Astrocyte of the cerebellum (primary cell): ENCODE measurements around the gene RNF19B.

Experiments
- DNase-seq: peaks from one replicate; pipeline ENCODE4 v3.0.0-alpha.2; 2011; ENCODE audit warnings: low read depth
- H3K4me3 ChIP-seq: 2 replicates; pipeline ENCODE4 v1.5.1; 2011; ENCODE audit warnings: mild to moderate bottlenecking, low read depth, low read length, moderate library complexity
- CTCF ChIP-seq: IDR thresholded peaks from 2 replicates; pipeline ENCODE4 v1.5.1; 2012; ENCODE audit warnings: low read length, low read depth, moderate library complexity, mild to moderate bottlenecking; ENCODE audit errors: missing control alignments
- in situ Hi-C: cut with HindIII; loops from 2 replicates; pipeline ENCODE4 v1.10.0; 2017; ENCODE audit warnings: low sequenced_read_pairs

Gene RNF19B

DNA sequence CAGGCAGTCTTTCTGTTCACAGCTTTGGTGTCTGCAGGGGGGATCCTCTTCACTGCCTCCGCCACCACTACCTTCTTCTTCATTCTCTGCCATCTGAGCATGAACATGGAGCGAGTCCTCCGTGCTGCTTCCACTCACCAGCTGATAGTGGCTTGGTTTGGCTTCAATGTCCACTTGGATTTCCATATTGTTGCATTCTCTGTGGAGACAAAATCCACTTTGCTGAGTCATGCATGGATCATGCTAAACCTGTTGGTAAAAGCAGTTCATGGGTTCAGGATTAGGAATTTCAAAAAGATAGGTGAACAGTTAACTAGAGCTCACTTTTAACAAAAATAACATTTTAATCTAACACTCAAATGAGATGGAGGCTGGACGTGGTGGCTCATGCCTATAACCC lies 27.5 kb downstream of the RNF19B start:
- no peak for TF ChIP-seq CTCF
- in situ Hi-C loops: no loop called here
- no peak overlapping the region for H3K4me3 ChIP-seq
- no peak for DNase-seq

DNA sequence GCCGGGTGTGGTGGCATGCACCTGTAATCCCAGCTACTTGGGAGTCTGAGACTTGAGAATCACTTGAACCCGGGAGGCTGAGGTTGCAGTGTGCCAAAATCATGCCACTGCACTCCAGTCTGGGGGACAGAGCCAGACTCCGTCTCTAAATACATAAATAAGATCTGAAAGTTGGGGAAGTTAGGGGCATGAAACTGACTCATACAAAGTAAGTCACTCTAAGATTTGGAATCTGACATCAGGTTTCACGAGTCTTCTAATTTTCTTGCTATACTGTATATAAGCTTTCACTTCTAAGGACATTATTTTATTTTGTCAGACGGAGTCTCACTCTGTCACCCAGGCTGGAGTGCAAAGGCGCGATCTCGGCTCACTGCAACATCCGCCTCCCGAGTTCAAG lies 30.1 kb downstream of the RNF19B start:
- no peak for TF ChIP-seq CTCF
- no peak for DNase-seq
- H3K4me3 ChIP-seq: no peak overlapping the region
- in situ Hi-C loops: no loop called here

GRCh38 chr1:32933742-32934322 lies 30.8 kb downstream of the RNF19B start:
- no peak overlapping the region for H3K4me3 ChIP-seq
- in situ Hi-C loops: no loop called here

GRCh38 chr1:32931760-32932159 lies 32.8 kb downstream of the RNF19B start:
- in situ Hi-C loops: no loop called here
- DNase-seq: no peak
- no peak for TF ChIP-seq CTCF
- no peak overlapping the region for H3K4me3 ChIP-seq

More at GRCh38 chr1:32933742-32934322, 30.8 kb downstream of the RNF19B start:
- DNase-seq: no peak
- no peak for TF ChIP-seq CTCF

DNA sequence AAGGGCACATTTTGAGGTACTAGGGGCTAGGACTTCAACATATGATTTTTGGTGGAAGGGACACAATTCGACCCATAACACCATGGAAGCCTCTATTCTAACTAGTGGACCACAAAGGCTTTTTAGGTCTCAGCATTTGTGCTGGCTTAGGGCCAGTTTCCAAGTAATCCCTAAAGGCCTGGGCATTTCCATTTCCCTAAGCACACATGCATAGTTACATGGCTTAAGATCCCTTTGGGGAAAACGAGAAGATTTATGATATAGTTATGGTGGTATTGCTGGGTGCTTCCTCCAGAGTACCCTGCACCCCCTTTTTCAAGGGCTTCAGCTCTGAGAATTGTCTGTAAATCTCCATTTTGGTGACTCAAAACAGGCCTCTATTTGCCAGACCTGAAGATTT lies 35.2 kb downstream of the RNF19B start:
- no peak overlapping the region for H3K4me3 ChIP-seq
- in situ Hi-C loops: no loop called here
- no peak for DNase-seq
- TF ChIP-seq CTCF: no peak

GRCh38 chr1:32928715-32929114 lies 35.9 kb downstream of the RNF19B start:
- DNase-seq: no peak
- TF ChIP-seq CTCF: no peak
- no peak overlapping the region for H3K4me3 ChIP-seq
- in situ Hi-C loops: no loop called here
